Lung microvascular endothelial cell (primary cell): ENCODE measurements around the gene ST6GALNAC6. TPM values are rescaled to one million over a fixed set of nuclear protein-coding genes. Genes with fewer than 3 reads are reported as not detected.
"Not testable (repeated sequence)": the region's sequence is repeated elsewhere in the genome, so short reads cannot be mapped to it uniquely, and the experiment has no call there.

Source experiments
- DNase-seq, 2 donors: peaks; one replicate each; pipeline versions ENCODE4 v3.0.0 to v3.0.0-alpha.2; 2010; ENCODE audit warnings: low read depth in 2 of 2
- total RNA-seq: library from RNA; depleted of rRNA; stranded (reverse); fragments of >200 nt; gene quantifications from 2 replicates; pipeline ENCODE4 v1.2.1, GENCODE V29; 2014

ST6GALNAC6 gene
- total RNA-seq, 1 donor from 2014 or later, result 30.0 TPM

GRCh38 chr9:127873886-127874285 is 25.5 kb downstream of the ST6GALNAC6 start:
- peak in 1 of 2 donors; percentile 43 for DNase-seq

GRCh38 chr9:127873223-127873691 is 26.1 kb downstream of the ST6GALNAC6 start:
- no peak for DNase-seq

GRCh38 chr9:127872369-127873222 is 26.8 kb downstream of the ST6GALNAC6 start:
- DNase-seq, result no peak

- DNase-seq, result no peak
These were observed 27.9 kb downstream of the ST6GALNAC6 start for GRCh38 chr9:127871531-127871930.

- no peak for DNase-seq
These were observed 28.5 kb downstream of the ST6GALNAC6 start for GRCh38 chr9:127870887-127871286.

GRCh38 chr9:127870153-127870491 is 29.3 kb downstream of the ST6GALNAC6 start:
- DNase-seq, result not testable (repeated sequence)

GRCh38 chr9:127869310-127870152 is 29.9 kb downstream of the ST6GALNAC6 start:
- peak; percentile 87 to 91 for DNase-seq

GRCh38 chr9:127868278-127868902 is 31.0 kb downstream of the ST6GALNAC6 start:
- no peak for DNase-seq

- DNase-seq, result peak in 1 of 2 donors; percentile 73
These were observed 31.8 kb downstream of the ST6GALNAC6 start for GRCh38 chr9:127867356-127868277.

GRCh38 chr9:127866535-127866934 is 32.9 kb downstream of the ST6GALNAC6 start:
- DNase-seq, result no peak

GRCh38 chr9:127865645-127866464 is 33.5 kb downstream of the ST6GALNAC6 start:
- DNase-seq, result no peak

GRCh38 chr9:127863191-127863621 is 36.2 kb downstream of the ST6GALNAC6 start:
- DNase-seq, result no peak

- DNase-seq, result peak; percentile 66 to 76
These were observed 37.1 kb downstream of the ST6GALNAC6 start for GRCh38 chr9:127862075-127863011.

- DNase-seq, result no peak
These were observed 38.6 kb downstream of the ST6GALNAC6 start for GRCh38 chr9:127860779-127861178.

- DNase-seq, result no peak
These were observed 39.1 kb downstream of the ST6GALNAC6 start for GRCh38 chr9:127860260-127860659.

GRCh38 chr9:127858041-127858512 is 41.3 kb downstream of the ST6GALNAC6 start:
- peak; percentile 49 to 93 for DNase-seq

GRCh38 chr9:127857278-127857677 is 42.1 kb downstream of the ST6GALNAC6 start:
- DNase-seq, result no peak

GRCh38 chr9:127856729-127857116 is 42.7 kb downstream of the ST6GALNAC6 start:
- no peak for DNase-seq
